ENCODE results near the gene ATP8A1. TPM values are rescaled to one million over a fixed set of nuclear protein-coding genes. Genes with fewer than 3 reads are reported as not detected.

ATP8A1 gene
- total and polyA plus RNA-seq, 2 of the 8 experiments (the other 6 are each of a cell fraction or from before 2014, with no cell fraction given): 3.7 to 14.9 TPM

GRCh38 chr4:42588909-42589308 lies 68.0 kb downstream of the ATP8A1 start (continued):
- no peak for TF ChIP-seq CHD7 (IDR thresholded peaks at IDR 0.05; ENCODE audit: insufficient replicate concordance, low read length)
- no peak for TF ChIP-seq ZNF274 (IDR thresholded peaks at IDR 0.05; ENCODE audit: borderline replicate concordance, extremely low read depth, low read length)
- TF ChIP-seq JUND (IDR thresholded peaks at IDR 0.05; ENCODE audit: low read length): no peak
- no peak for TF ChIP-seq FOSL1 (IDR thresholded peaks at IDR 0.05; ENCODE audit: insufficient read depth, low read depth, low read length)
- no peak for TF ChIP-seq SUZ12 (IDR thresholded peaks at IDR 0.05; ENCODE audit: low read length)
- TF ChIP-seq GABPA (IDR thresholded peaks at IDR 0.05; ENCODE audit: borderline replicate concordance, insufficient read depth, low read length): no peak
- TF ChIP-seq RFX5 (IDR thresholded peaks at IDR 0.05; ENCODE audit: borderline replicate concordance, low read depth, low read length): no peak
- no peak for TF ChIP-seq KDM1A (IDR thresholded peaks at IDR 0.05; ENCODE audit: borderline replicate concordance, low read length)
- no peak for TF ChIP-seq YY1 (IDR thresholded peaks at IDR 0.05; ENCODE audit: low read depth, low read length)
- no peak for TF ChIP-seq SRF (IDR thresholded peaks at IDR 0.05; ENCODE audit: low read depth, low read length)
- no peak for TF ChIP-seq RNF2 (IDR thresholded peaks at IDR 0.05; ENCODE audit: borderline replicate concordance, low read depth, low read length, missing control alignments, poor library complexity, severe bottlenecking)
